C4-2B (cell line): ENCODE measurements around the gene WNK1.
"Not testable (repeated sequence)": the region's sequence is repeated elsewhere in the genome, so short reads cannot be mapped to it uniquely, and the experiment has no call there.

Experiments used
- H3K27ac ChIP-seq: fragments of 450-650 bp; 2 replicates; pipeline ENCODE4 v1.5.1; 2017
- CTCF ChIP-seq: fragments of 450-650 bp; conservative IDR thresholded peaks from 2 replicates; pipeline ENCODE4 v1.5.1; 2017; ENCODE audit warnings: mild to moderate bottlenecking
- ZFX ChIP-seq: fragments of 450-650 bp; IDR thresholded peaks from 2 replicates; pipeline ENCODE4 v1.6.1; 2017

Gene WNK1

GRCh38 chr12:777550-778047, 25.2 kb downstream of the WNK1 start:
- TF ChIP-seq CTCF: no peak
- TF ChIP-seq ZFX: no peak
- no peak overlapping the region for H3K27ac ChIP-seq

GRCh38 chr12:778615-779014, 26.2 kb downstream of the WNK1 start:
- no peak overlapping the region for H3K27ac ChIP-seq
- no peak for TF ChIP-seq CTCF
- TF ChIP-seq ZFX: no peak

GRCh38 chr12:779745-780734, 27.7 kb downstream of the WNK1 start:
- TF ChIP-seq ZFX: no peak
- no peak overlapping the region for H3K27ac ChIP-seq

GRCh38 chr12:780750-781379, 28.5 kb downstream of the WNK1 start:
- TF ChIP-seq ZFX (no peak), CTCF (no peak)

GRCh38 chr12:785706-786105, 33.3 kb downstream of the WNK1 start:
- TF ChIP-seq CTCF (no peak), ZFX (no peak)
- no peak overlapping the region for H3K27ac ChIP-seq

More at GRCh38 chr12:780750-781379, 28.5 kb downstream of the WNK1 start:
- H3K27ac ChIP-seq: no peak overlapping the region

- no peak overlapping the region for H3K27ac ChIP-seq
- TF ChIP-seq CTCF: no peak
Measured at GRCh38 chr12:788288-788687, 35.9 kb downstream of the WNK1 start.

GRCh38 chr12:788762-789161, 36.4 kb downstream of the WNK1 start:
- not testable (repeated sequence) for H3K27ac ChIP-seq

GRCh38 chr12:789852-790563, 37.6 kb downstream of the WNK1 start:
- no peak overlapping the region for H3K27ac ChIP-seq
- TF ChIP-seq ZFX: no peak
